HepG2 (cell line): ENCODE data around the gene MIA2.

Source experiments
- POLR2AphosphoS5 ChIP-seq: IDR thresholded peaks from 2 replicates; pipeline ENCODE4 v1.6.1; 2012; ENCODE audit warnings: low read depth, low read length
- YY1 ChIP-seq: IDR thresholded peaks from 2 replicates; pipeline ENCODE4 v1.6.1; 2011; ENCODE audit warnings: low read length, low read depth, moderate library complexity, mild to moderate bottlenecking; ENCODE audit not compliant: insufficient read depth, insufficient replicate concordance
- ZSCAN22 ChIP-seq: sonication (generic); formaldehyde crosslinking; IDR thresholded peaks from 2 replicates; pipeline ENCODE4 v1.4.0; 2020; ENCODE audit warnings: mild to moderate bottlenecking, missing genetic modification reagents
- TF ChIP-seq, protein P1 (sequence below): IDR thresholded peaks from 2 replicates; pipeline ENCODE4 v1.6.1; 2016; ENCODE audit warnings: missing genetic modification reagents, missing compliant biosample characterization

DNA sequence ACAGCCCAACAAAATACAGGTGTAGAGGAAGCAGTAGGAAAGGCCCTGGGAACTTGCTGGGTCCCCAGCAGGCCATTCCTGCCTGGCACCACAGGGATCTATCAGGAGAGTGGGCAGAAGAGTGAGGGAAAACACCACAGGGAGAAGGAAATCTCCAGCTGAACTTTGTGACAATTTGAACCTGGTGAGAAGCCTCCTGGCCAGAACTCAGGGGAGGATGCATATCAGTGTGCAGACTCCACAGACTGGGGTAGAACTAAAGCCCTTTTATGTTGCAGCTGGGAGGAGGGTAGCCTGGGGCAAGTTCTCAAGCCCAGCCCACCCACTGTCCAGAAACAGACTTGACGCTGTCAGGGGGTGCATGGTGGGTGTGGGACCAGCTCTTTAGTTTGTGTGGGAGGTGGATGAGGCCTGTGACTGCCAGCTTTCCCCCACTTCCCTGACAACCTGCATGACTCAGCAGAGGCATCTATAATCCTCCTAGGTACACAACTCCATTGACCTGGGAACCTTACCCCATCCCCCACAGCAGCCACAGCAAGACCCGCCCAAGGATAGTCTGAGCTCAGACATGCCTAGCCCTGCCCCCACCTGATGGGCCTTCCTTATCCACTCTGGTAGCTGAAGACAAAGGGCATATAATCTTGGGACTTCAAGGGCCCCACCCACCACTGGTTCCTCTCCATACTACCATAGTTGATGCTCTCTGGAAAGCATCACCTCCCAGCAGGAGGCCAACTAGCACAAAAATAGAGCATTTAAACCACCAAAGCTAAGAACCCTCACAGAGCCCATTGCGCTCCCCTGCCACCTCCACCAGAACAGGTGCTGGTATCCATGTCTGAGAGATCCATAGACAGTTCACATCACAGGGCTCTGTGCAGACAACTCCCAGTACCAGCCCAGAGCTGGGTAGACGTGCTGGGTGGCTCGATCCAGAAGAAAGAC, 29.8 kb upstream of the MIA2 start:
- TF ChIP-seq, protein P1, sequence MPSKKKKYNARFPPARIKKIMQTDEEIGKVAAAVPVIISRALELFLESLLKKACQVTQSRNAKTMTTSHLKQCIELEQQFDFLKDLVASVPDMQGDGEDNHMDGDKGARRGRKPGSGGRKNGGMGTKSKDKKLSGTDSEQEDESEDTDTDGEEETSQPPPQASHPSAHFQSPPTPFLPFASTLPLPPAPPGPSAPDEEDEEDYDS (CRISPR knock-in tag): no peak
- TF ChIP-seq ZSCAN22 (CRISPR knock-in tag) (no peak), POLR2AphosphoS5 (no peak), YY1 (no peak)
